ENCODE data around the gene TRIM2.

GRCh38 chr4:153257151-153257620 lies 52.9 kb downstream of the TRIM2 start:
- TF ChIP-seq, protein P1, sequence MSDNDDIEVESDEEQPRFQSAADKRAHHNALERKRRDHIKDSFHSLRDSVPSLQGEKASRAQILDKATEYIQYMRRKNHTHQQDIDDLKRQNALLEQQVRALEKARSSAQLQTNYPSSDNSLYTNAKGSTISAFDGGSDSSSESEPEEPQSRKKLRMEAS (IDR thresholded peaks at IDR 0.05; ENCODE audit: low read depth, low read length), result no peak
- no peak for TF ChIP-seq GABPA (IDR thresholded peaks at IDR 0.05; ENCODE audit: low read depth)
